ENCODE data around the gene ZNF652.

- TF ChIP-seq, protein P1, sequence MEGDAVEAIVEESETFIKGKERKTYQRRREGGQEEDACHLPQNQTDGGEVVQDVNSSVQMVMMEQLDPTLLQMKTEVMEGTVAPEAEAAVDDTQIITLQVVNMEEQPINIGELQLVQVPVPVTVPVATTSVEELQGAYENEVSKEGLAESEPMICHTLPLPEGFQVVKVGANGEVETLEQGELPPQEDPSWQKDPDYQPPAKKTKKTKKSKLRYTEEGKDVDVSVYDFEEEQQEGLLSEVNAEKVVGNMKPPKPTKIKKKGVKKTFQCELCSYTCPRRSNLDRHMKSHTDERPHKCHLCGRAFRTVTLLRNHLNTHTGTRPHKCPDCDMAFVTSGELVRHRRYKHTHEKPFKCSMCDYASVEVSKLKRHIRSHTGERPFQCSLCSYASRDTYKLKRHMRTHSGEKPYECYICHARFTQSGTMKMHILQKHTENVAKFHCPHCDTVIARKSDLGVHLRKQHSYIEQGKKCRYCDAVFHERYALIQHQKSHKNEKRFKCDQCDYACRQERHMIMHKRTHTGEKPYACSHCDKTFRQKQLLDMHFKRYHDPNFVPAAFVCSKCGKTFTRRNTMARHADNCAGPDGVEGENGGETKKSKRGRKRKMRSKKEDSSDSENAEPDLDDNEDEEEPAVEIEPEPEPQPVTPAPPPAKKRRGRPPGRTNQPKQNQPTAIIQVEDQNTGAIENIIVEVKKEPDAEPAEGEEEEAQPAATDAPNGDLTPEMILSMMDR (IDR thresholded peaks at IDR 0.05), result no peak
- TF ChIP-seq POLR2A (IDR thresholded peaks at IDR 0.05), result no peak
These were observed 28.2 kb downstream of the ZNF652 start for GRCh38 chr17:49333804-49334203.
